Measurements from ENCODE around the gene CST3. TPM values are rescaled to one million over a fixed set of nuclear protein-coding genes. Genes with fewer than 3 reads are reported as not detected.

Gene CST3
- polyA plus RNA-seq, 2 donors = 262 to 448 TPM

- Histone ChIP-seq H3K9me3 (ENCODE audit: control insufficient read depth in 2 of 2, insufficient read depth in 1 of 2, low read depth in 1 of 2, low read length in 1 of 2) (peaks cover 0 to 3% of the 10 kb centered on the region in 2 donors), H3K27ac (ENCODE audit: low read depth in 2 of 2, low read length in 1 of 2) (no peak overlapping the region), H3K27me3 (ENCODE audit: control insufficient read depth in 1 of 2, insufficient read depth in 2 of 2, low read length in 2 of 2) (no peaks in the 10 kb centered on the region), H3K36me3 (ENCODE audit: control insufficient read depth in 2 of 2, insufficient read depth in 2 of 2, low read length in 1 of 2) (no peaks in the 10 kb centered on the region), H3K4me3 (ENCODE audit: low read depth in 1 of 2, low read length in 2 of 2) (no peak overlapping the region), H3K4me1 (ENCODE audit: control insufficient read depth in 2 of 2, insufficient read depth in 2 of 2, low read length in 1 of 2) (peaks cover 0 to 3% of the 10 kb centered on the region in 2 donors)
- WGBS, 2 donors = 71% methylated on average over 4 of the region's 4 CpGs
Observed at GRCh38 chr20:23601715-23602114, 36.0 kb downstream of the CST3 start.

- Histone ChIP-seq H3K9me3 (ENCODE audit: control insufficient read depth in 2 of 2, insufficient read depth in 1 of 2, low read depth in 1 of 2, low read length in 1 of 2) (peaks cover 0 to 3% of the 10 kb centered on the region in 2 donors), H3K27ac (ENCODE audit: low read depth in 2 of 2, low read length in 1 of 2) (no peak overlapping the region), H3K4me3 (ENCODE audit: low read depth in 1 of 2, low read length in 2 of 2) (no peak overlapping the region), H3K27me3 (ENCODE audit: control insufficient read depth in 1 of 2, insufficient read depth in 2 of 2, low read length in 2 of 2) (no peaks in the 10 kb centered on the region), H3K4me1 (ENCODE audit: control insufficient read depth in 2 of 2, insufficient read depth in 2 of 2, low read length in 1 of 2) (peaks cover 0 to 3% of the 10 kb centered on the region in 2 donors), H3K36me3 (ENCODE audit: control insufficient read depth in 2 of 2, insufficient read depth in 2 of 2, low read length in 1 of 2) (no peaks in the 10 kb centered on the region)
Observed at GRCh38 chr20:23598481-23598880, 39.3 kb downstream of the CST3 start.

GRCh38 chr20:23596579-23597250, 41.0 kb downstream of the CST3 start:
- H3K27me3 ChIP-seq (ENCODE audit: control insufficient read depth in 1 of 2, insufficient read depth in 2 of 2, low read length in 2 of 2) = no peaks in the 10 kb centered on the region
- no peak overlapping the region for H3K27ac ChIP-seq (ENCODE audit: low read depth in 2 of 2, low read length in 1 of 2)
- 38 to 48% methylated on average over 2 of the region's 2 CpGs for WGBS, 2 donors
- H3K9me3 ChIP-seq (ENCODE audit: control insufficient read depth in 2 of 2, insufficient read depth in 1 of 2, low read depth in 1 of 2, low read length in 1 of 2) = peaks cover 0 to under 1% of the 10 kb centered on the region in 2 donors
- peaks cover 0 to under 1% of the 10 kb centered on the region in 2 donors for H3K4me1 ChIP-seq (ENCODE audit: control insufficient read depth in 2 of 2, insufficient read depth in 2 of 2, low read length in 1 of 2)
- no peak overlapping the region for H3K4me3 ChIP-seq (ENCODE audit: low read depth in 1 of 2, low read length in 2 of 2)
- H3K36me3 ChIP-seq (ENCODE audit: control insufficient read depth in 2 of 2, insufficient read depth in 2 of 2, low read length in 1 of 2) = no peaks in the 10 kb centered on the region

GRCh38 chr20:23595941-23596340, 41.8 kb downstream of the CST3 start:
- Histone ChIP-seq H3K4me3 (ENCODE audit: low read depth in 1 of 2, low read length in 2 of 2) (no peak overlapping the region), H3K27ac (ENCODE audit: low read depth in 2 of 2, low read length in 1 of 2) (no peak overlapping the region), H3K36me3 (ENCODE audit: control insufficient read depth in 2 of 2, insufficient read depth in 2 of 2, low read length in 1 of 2) (no peaks in the 10 kb centered on the region), H3K4me1 (ENCODE audit: control insufficient read depth in 2 of 2, insufficient read depth in 2 of 2, low read length in 1 of 2) (no peaks in the 10 kb centered on the region), H3K9me3 (ENCODE audit: control insufficient read depth in 2 of 2, insufficient read depth in 1 of 2, low read depth in 1 of 2, low read length in 1 of 2) (no peaks in the 10 kb centered on the region), H3K27me3 (ENCODE audit: control insufficient read depth in 1 of 2, insufficient read depth in 2 of 2, low read length in 2 of 2) (no peaks in the 10 kb centered on the region)
- WGBS, 2 donors = 65 to 70% methylated on average over 1 of the region's 1 CpG

GRCh38 chr20:23588434-23589403, 49.0 kb downstream of the CST3 start:
- no peaks in the 10 kb centered on the region for H3K9me3 ChIP-seq (ENCODE audit: control insufficient read depth in 2 of 2, insufficient read depth in 1 of 2, low read depth in 1 of 2, low read length in 1 of 2)
- WGBS, 2 donors = 70 to 85% methylated on average over 10 of the region's 10 CpGs
- H3K27me3 ChIP-seq (ENCODE audit: control insufficient read depth in 1 of 2, insufficient read depth in 2 of 2, low read length in 2 of 2) = no peaks in the 10 kb centered on the region
- peaks cover 0 to 10% of the 10 kb centered on the region in 2 donors for H3K4me1 ChIP-seq (ENCODE audit: control insufficient read depth in 2 of 2, insufficient read depth in 2 of 2, low read length in 1 of 2)
- H3K4me3 ChIP-seq (ENCODE audit: low read depth in 1 of 2, low read length in 2 of 2) = peak overlapping the region in 1 of 2 donors; percentile 15
- H3K36me3 ChIP-seq (ENCODE audit: control insufficient read depth in 2 of 2, insufficient read depth in 2 of 2, low read length in 1 of 2) = no peaks in the 10 kb centered on the region
- peak overlapping the region in 1 of 2 donors; percentile 81 for H3K27ac ChIP-seq (ENCODE audit: low read depth in 2 of 2, low read length in 1 of 2)

GRCh38 chr20:23587631-23588030, 50.1 kb downstream of the CST3 start:
- no peaks in the 10 kb centered on the region for H3K27me3 ChIP-seq (ENCODE audit: control insufficient read depth in 1 of 2, insufficient read depth in 2 of 2, low read length in 2 of 2)
- H3K27ac ChIP-seq (ENCODE audit: low read depth in 2 of 2, low read length in 1 of 2) = no peak overlapping the region
- H3K9me3 ChIP-seq (ENCODE audit: control insufficient read depth in 2 of 2, insufficient read depth in 1 of 2, low read depth in 1 of 2, low read length in 1 of 2) = no peaks in the 10 kb centered on the region
- H3K4me3 ChIP-seq (ENCODE audit: low read depth in 1 of 2, low read length in 2 of 2) = no peak overlapping the region
- H3K36me3 ChIP-seq (ENCODE audit: control insufficient read depth in 2 of 2, insufficient read depth in 2 of 2, low read length in 1 of 2) = no peaks in the 10 kb centered on the region
- WGBS, 2 donors = 78 to 80% methylated on average over 7 of the region's 7 CpGs
- peaks cover 0 to 10% of the 10 kb centered on the region in 2 donors for H3K4me1 ChIP-seq (ENCODE audit: control insufficient read depth in 2 of 2, insufficient read depth in 2 of 2, low read length in 1 of 2)

- 59 to 70% methylated on average over 13 of the region's 13 CpGs for WGBS, 2 donors
- H3K9me3 ChIP-seq (ENCODE audit: control insufficient read depth in 2 of 2, insufficient read depth in 1 of 2, low read depth in 1 of 2, low read length in 1 of 2) = no peaks in the 10 kb centered on the region
- no peak overlapping the region for H3K27ac ChIP-seq (ENCODE audit: low read depth in 2 of 2, low read length in 1 of 2)
- H3K4me1 ChIP-seq (ENCODE audit: control insufficient read depth in 2 of 2, insufficient read depth in 2 of 2, low read length in 1 of 2) = peaks cover 0 to 10% of the 10 kb centered on the region in 2 donors
- no peak overlapping the region for H3K4me3 ChIP-seq (ENCODE audit: low read depth in 1 of 2, low read length in 2 of 2)
- no peaks in the 10 kb centered on the region for H3K27me3 ChIP-seq (ENCODE audit: control insufficient read depth in 1 of 2, insufficient read depth in 2 of 2, low read length in 2 of 2)
- no peaks in the 10 kb centered on the region for H3K36me3 ChIP-seq (ENCODE audit: control insufficient read depth in 2 of 2, insufficient read depth in 2 of 2, low read length in 1 of 2)
Observed at GRCh38 chr20:23586735-23587525, 50.8 kb downstream of the CST3 start.

GRCh38 chr20:23585808-23586734, 51.7 kb downstream of the CST3 start:
- no peak overlapping the region for H3K4me3 ChIP-seq (ENCODE audit: low read depth in 1 of 2, low read length in 2 of 2)
- H3K27ac ChIP-seq (ENCODE audit: low read depth in 2 of 2, low read length in 1 of 2) = no peak overlapping the region
- no peaks in the 10 kb centered on the region for H3K27me3 ChIP-seq (ENCODE audit: control insufficient read depth in 1 of 2, insufficient read depth in 2 of 2, low read length in 2 of 2)
- 69 to 87% methylated on average over 5 of the region's 5 CpGs for WGBS, 2 donors
- peaks cover 0 to 10% of the 10 kb centered on the region in 2 donors for H3K4me1 ChIP-seq (ENCODE audit: control insufficient read depth in 2 of 2, insufficient read depth in 2 of 2, low read length in 1 of 2)
- no peaks in the 10 kb centered on the region for H3K36me3 ChIP-seq (ENCODE audit: control insufficient read depth in 2 of 2, insufficient read depth in 2 of 2, low read length in 1 of 2)
- H3K9me3 ChIP-seq (ENCODE audit: control insufficient read depth in 2 of 2, insufficient read depth in 1 of 2, low read depth in 1 of 2, low read length in 1 of 2) = no peaks in the 10 kb centered on the region
